ENCODE measurements around the gene EGFL7.

DNA sequence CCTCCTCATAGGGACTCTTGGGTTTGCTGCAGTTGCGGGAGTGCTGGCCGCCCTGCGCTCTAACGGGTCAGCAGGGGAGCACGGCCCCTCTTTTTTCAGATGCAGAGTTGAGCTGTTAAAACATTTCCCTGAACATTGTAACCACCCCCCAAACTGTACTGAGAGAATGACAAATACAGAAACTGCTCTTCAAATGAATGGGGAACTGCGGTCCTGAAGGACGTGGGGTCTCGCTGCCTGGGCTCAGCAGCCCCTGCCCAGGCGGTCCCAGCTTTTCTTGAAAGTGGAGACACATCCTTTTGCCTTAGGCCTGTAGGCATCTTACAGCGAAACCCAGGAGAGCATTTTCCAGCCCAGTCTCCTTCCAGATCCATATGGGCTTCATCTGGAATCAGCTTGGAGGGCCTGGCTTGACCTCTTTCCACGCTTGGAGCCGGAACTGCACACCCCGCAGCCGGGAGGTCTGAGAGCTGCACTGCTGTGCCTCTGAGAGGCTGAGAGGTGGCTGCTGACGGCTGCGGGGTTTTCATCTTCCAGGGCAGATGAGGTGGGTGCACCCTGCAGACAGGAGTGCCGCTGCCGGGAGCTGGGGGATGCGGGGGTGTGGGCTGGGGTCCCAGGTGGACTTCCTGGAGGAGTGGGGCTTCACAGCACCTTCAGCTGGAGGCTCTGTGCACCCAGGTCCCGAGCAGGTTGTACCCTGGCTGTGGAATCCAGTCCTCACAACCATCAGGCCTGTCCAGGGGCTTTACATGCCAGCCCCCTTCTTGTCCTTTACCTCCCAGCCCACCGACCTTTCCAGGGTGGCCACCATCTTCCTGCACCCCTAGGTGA, 25.8 kb downstream of the EGFL7 start:
- TF ChIP-seq, protein P1, sequence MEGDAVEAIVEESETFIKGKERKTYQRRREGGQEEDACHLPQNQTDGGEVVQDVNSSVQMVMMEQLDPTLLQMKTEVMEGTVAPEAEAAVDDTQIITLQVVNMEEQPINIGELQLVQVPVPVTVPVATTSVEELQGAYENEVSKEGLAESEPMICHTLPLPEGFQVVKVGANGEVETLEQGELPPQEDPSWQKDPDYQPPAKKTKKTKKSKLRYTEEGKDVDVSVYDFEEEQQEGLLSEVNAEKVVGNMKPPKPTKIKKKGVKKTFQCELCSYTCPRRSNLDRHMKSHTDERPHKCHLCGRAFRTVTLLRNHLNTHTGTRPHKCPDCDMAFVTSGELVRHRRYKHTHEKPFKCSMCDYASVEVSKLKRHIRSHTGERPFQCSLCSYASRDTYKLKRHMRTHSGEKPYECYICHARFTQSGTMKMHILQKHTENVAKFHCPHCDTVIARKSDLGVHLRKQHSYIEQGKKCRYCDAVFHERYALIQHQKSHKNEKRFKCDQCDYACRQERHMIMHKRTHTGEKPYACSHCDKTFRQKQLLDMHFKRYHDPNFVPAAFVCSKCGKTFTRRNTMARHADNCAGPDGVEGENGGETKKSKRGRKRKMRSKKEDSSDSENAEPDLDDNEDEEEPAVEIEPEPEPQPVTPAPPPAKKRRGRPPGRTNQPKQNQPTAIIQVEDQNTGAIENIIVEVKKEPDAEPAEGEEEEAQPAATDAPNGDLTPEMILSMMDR (conservative IDR thresholded peaks at IDR 0.05) = no peak
- no peak for TF ChIP-seq ZFX (IDR thresholded peaks at IDR 0.05)
